Measurements from ENCODE around the gene DOCK2. TPM values are rescaled to one million over a fixed set of nuclear protein-coding genes. Genes with fewer than 3 reads are reported as not detected.

DOCK2 gene
- total and polyA plus RNA-seq, 2 of the 8 experiments (the other 6 are each of a cell fraction or from before 2014, with no cell fraction given) = 3.9 to 5.7 TPM

GRCh38 chr5:169731221-169731620, 94.1 kb downstream of the DOCK2 start:
- no peak overlapping the region for H2BK12ac ChIP-seq (ENCODE audit: low read depth, low read length)
- no peak for DNase-seq (ENCODE audit: low read depth in 1 of 2, low spot score in 2 of 2)
- H4K91ac ChIP-seq (replicated peaks; ENCODE audit: insufficient read length, low read length) = no peak overlapping the region
- no peak overlapping the region for H3K9ac ChIP-seq (replicated peaks in 1 of 4; ENCODE audit: extremely low read depth in 1 of 4, low read depth in 3 of 4, low read length in 3 of 4)
- ChIA-PET CTCF (ENCODE audit: partially characterized antibody) (interaction anchor here (0.7 kb wide), 1 partner anchor 249 kb away, joined by 3 read pairs; the partner anchor contains the start of gene INSYN2B), POLR2A (ENCODE audit: partially characterized antibody) (no interaction called here)
- no peak overlapping the region for H2BK15ac ChIP-seq (ENCODE audit: low read length)
- no peak overlapping the region for H2AK5ac ChIP-seq (ENCODE audit: low read depth, low read length)
- no peak overlapping the region for H3K23ac ChIP-seq (ENCODE audit: insufficient read length)
- H2AFZ ChIP-seq (ENCODE audit: low read length) = no peak overlapping the region
- no peaks in the 10 kb centered on the region for H4K20me1 ChIP-seq (replicated peaks in 1 of 2; ENCODE audit: control insufficient read depth in 1 of 2, insufficient read depth in 2 of 2, low read length in 2 of 2)
- no peak overlapping the region for H3K4me3 ChIP-seq (ENCODE audit: extremely low read depth in 1 of 4, insufficient read depth in 2 of 4, low read depth in 3 of 4, low read length in 4 of 4)
- H3K23me2 ChIP-seq (ENCODE audit: low read depth, low read length) = no peaks in the 10 kb centered on the region
- H3K56ac ChIP-seq (replicated peaks; ENCODE audit: insufficient read length, low read depth, low read length) = no peak overlapping the region
- no peaks in the 10 kb centered on the region for H3K4me1 ChIP-seq (replicated peaks in 1 of 4; ENCODE audit: control insufficient read depth in 3 of 4, insufficient read depth in 4 of 4, low read length in 3 of 4)
- no peaks in the 10 kb centered on the region for H3K79me1 ChIP-seq (ENCODE audit: low read depth, low read length)
- H3K9me3 ChIP-seq (ENCODE audit: insufficient read depth in 2 of 2, low read depth in 1 of 2, low read length in 1 of 2) = no peaks in the 10 kb centered on the region
- no peak overlapping the region for H4K5ac ChIP-seq (ENCODE audit: insufficient read length, low read depth, low read length)
- H3K79me2 ChIP-seq (ENCODE audit: control insufficient read depth in 1 of 2, insufficient read depth in 2 of 2, low read length in 2 of 2) = no peaks in the 10 kb centered on the region
- H3K27ac ChIP-seq (ENCODE audit: low read depth, low read length) = no peak overlapping the region
- no peak overlapping the region for H2BK20ac ChIP-seq (ENCODE audit: low read length)
- H3K4ac ChIP-seq (replicated peaks; ENCODE audit: insufficient read length, low read depth, low read length) = no peak overlapping the region
- no peak for TF ChIP-seq KDM4A (IDR thresholded peaks at IDR 0.05; ENCODE audit: low read depth, low read length, severe bottlenecking)
- TF ChIP-seq SAP30 (IDR thresholded peaks at IDR 0.05; ENCODE audit: insufficient read depth, insufficient replicate concordance, low read length) = no peak
- TF ChIP-seq TAF7 (optimal IDR thresholded peaks at IDR 0.05; ENCODE audit: borderline replicate concordance, low read depth, low read length) = no peak
- no peak for TF ChIP-seq TBP (IDR thresholded peaks at IDR 0.05; ENCODE audit: low read depth, low read length)
- TF ChIP-seq SRF (IDR thresholded peaks at IDR 0.05; ENCODE audit: low read depth, low read length) = no peak
- no peak for TF ChIP-seq RFX5 (IDR thresholded peaks at IDR 0.05; ENCODE audit: borderline replicate concordance, low read depth, low read length)
- no peak for TF ChIP-seq BCL11A (IDR thresholded peaks at IDR 0.05; ENCODE audit: low read depth in 2 of 2, low read length in 2 of 2)
- TF ChIP-seq GABPA (IDR thresholded peaks at IDR 0.05; ENCODE audit: borderline replicate concordance, insufficient read depth, low read length) = no peak
- no peaks in the 10 kb centered on the region for H3K36me3 ChIP-seq (ENCODE audit: control insufficient read depth in 2 of 4, insufficient read depth in 4 of 4, low read length in 3 of 4)
- H4K8ac ChIP-seq (ENCODE audit: extremely low read depth, insufficient read depth, low read length) = no peak overlapping the region
- H3K14ac ChIP-seq (ENCODE audit: insufficient read length) = no peak overlapping the region
- no peak overlapping the region for H3K18ac ChIP-seq (ENCODE audit: extremely low read depth, low read length)
- no peak for FAIRE-seq
- 87% methylated on average over 6 of the region's 6 CpGs; no CpG with 5 or more reads in 1 of the 2 experiments for WGBS, 2 experiments (ENCODE audit: extremely low coverage in 1 of 2, insufficient coverage in 1 of 2, insufficient read length in 1 of 2, insufficient replicate concordance in 2 of 2, low coverage in 1 of 2, low lambda C conversion rate in 2 of 2, missing lambda C conversion rate in 1 of 2)
- no peak overlapping the region for H2BK120ac ChIP-seq (replicated peaks; ENCODE audit: low read depth, low read length)
- no peaks in the 10 kb centered on the region for H3K27me3 ChIP-seq (replicated peaks in 1 of 4; ENCODE audit: control insufficient read depth in 3 of 4, extremely low read depth in 1 of 4, insufficient read depth in 3 of 4, low read length in 3 of 4)
- no peak overlapping the region for H3K4me2 ChIP-seq (ENCODE audit: insufficient read depth in 1 of 2, low read depth in 2 of 2, low read length in 2 of 2)
- H2BK5ac ChIP-seq (ENCODE audit: low read depth, low read length) = no peak overlapping the region
